Testis (tissue), 2 donors: ENCODE measurements around the gene FLNB.

Experiments used
- POLR2A ChIP-seq: fragments of 450-650 bp; IDR thresholded peaks from one replicate; pipeline ENCODE4 v1.6.1; 2017; ENCODE audit warnings: antibody characterized with exemption, mild to moderate bottlenecking, moderate library complexity
- TF ChIP-seq, protein P1 (sequence below), 3 experiments: fragments of 450-650 bp in 2 of 3; fragments of 200-600 bp in 1 of 3; sonication (generic) in 1 of 3; IDR thresholded peaks; one replicate each; pipeline ENCODE4 v1.5.1; 2016 to 2019; ENCODE audit warnings: antibody characterized with exemption in 3 of 3, mild to moderate bottlenecking in 2 of 3, moderate library complexity in 1 of 3

DNA sequence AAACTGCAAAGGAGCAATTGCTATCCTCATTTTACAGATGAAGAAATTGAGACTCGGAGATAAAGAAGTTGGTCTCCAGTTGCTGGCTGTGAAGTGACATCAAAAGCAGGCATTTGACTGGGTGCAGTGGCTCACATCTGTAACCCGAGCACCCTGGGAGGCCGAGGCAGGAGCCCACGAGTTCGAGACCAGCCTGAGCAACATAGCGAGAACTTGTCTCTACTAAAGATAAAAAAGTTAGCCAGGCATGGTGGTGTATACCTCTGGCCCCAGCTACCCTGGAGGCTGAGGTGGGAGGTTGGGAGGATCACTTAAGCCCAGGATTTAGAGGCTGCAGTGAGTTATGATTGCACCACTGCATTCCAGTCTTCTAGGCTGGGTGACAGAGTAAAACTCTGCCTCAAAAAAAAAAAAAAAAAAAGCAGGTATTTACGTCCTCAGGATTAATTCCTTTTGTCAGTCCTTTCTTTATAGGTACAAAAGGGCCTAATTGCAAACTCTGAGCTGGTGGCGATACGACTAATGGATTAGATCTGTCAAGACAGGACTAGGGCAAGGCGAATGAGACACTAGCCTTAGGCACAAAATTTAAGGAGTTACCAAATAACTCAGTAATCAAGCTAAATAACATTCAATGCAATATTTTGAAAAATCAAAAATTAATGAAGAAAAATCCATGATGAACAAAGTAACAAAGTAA is 208.4 kb downstream of the FLNB start:
- TF ChIP-seq, protein P1, sequence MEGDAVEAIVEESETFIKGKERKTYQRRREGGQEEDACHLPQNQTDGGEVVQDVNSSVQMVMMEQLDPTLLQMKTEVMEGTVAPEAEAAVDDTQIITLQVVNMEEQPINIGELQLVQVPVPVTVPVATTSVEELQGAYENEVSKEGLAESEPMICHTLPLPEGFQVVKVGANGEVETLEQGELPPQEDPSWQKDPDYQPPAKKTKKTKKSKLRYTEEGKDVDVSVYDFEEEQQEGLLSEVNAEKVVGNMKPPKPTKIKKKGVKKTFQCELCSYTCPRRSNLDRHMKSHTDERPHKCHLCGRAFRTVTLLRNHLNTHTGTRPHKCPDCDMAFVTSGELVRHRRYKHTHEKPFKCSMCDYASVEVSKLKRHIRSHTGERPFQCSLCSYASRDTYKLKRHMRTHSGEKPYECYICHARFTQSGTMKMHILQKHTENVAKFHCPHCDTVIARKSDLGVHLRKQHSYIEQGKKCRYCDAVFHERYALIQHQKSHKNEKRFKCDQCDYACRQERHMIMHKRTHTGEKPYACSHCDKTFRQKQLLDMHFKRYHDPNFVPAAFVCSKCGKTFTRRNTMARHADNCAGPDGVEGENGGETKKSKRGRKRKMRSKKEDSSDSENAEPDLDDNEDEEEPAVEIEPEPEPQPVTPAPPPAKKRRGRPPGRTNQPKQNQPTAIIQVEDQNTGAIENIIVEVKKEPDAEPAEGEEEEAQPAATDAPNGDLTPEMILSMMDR (IDR thresholded peaks at IDR 0.05): no peak
- no peak for TF ChIP-seq POLR2A
